Chondrocyte (in vitro differentiated cells): ENCODE results near the gene TIGD6. TPM values are rescaled to one million over a fixed set of nuclear protein-coding genes. Genes with fewer than 3 reads are reported as not detected.

Experiments used
- DNase-seq: peaks from one replicate; pipeline ENCODE4 v3.0.0; 2021; ENCODE audit warnings: mixed read lengths, low spot score
- H3K27ac Mint-ChIP-seq: one replicate; pipeline ENCODE4 v1.8.0; 2021; ENCODE audit warnings: mild to moderate bottlenecking, moderate library complexity, mixed read lengths; ENCODE audit not compliant: unreplicated experiment
- H3K27me3 Mint-ChIP-seq: 2 replicates; pipeline ENCODE4 v1.8.0; 2021; ENCODE audit warnings: low read depth, mixed read lengths
- H3K36me3 Mint-ChIP-seq: 2 replicates; pipeline ENCODE4 v1.8.0; 2021; ENCODE audit warnings: low read depth, mixed read lengths
- H3K4me1 Mint-ChIP-seq: 2 replicates; pipeline ENCODE4 v1.8.0; 2021; ENCODE audit warnings: low read depth, mild to moderate bottlenecking, mixed read lengths
- H3K4me3 Mint-ChIP-seq: one replicate; pipeline ENCODE4 v1.8.0; 2021; ENCODE audit warnings: mild to moderate bottlenecking, moderate library complexity, mixed read lengths; ENCODE audit not compliant: unreplicated experiment
- H3K9me3 Mint-ChIP-seq: 2 replicates; pipeline ENCODE4 v1.8.0; 2021; ENCODE audit warnings: low read depth, mixed read lengths
- CTCF ChIP-seq: fragments of 200-600 bp; sonication (generic); IDR thresholded peaks from 2 replicates; pipeline ENCODE4 v1.5.0; 2021; ENCODE audit warnings: antibody characterized with exemption, mild to moderate bottlenecking, moderate library complexity
- total RNA-seq: library from RNA; stranded (reverse); gene quantifications from 3 replicates; pipeline ENCODE4 v1.2.1, GENCODE V29; 2021

The TIGD6 gene
- total RNA-seq, 1 donor from 2014 or later = 5.3 TPM

- Mint-ChIP-seq H3K27ac (peak overlapping the region; percentile 87), H3K9me3 (no peaks in the 10 kb centered on the region), H3K4me1 (peaks cover 38% of the 10 kb centered on the region), H3K36me3 (peaks cover 36% of the 10 kb centered on the region), H3K4me3 (no peak overlapping the region), H3K27me3 (no peaks in the 10 kb centered on the region)
- TF ChIP-seq CTCF = no peak
- no peak for DNase-seq
Measured at GRCh38 chr5:150043657-150044328, 43.3 kb upstream of the TIGD6 start.

GRCh38 chr5:150042459-150042858, 42.0 kb upstream of the TIGD6 start:
- peaks cover 41% of the 10 kb centered on the region for H3K36me3 Mint-ChIP-seq
- H3K4me1 Mint-ChIP-seq = peaks cover 49% of the 10 kb centered on the region
- no peaks in the 10 kb centered on the region for H3K27me3 Mint-ChIP-seq
- no peak for TF ChIP-seq CTCF
- DNase-seq = no peak
- peak overlapping the region; percentile 65 for H3K27ac Mint-ChIP-seq
- no peaks in the 10 kb centered on the region for H3K9me3 Mint-ChIP-seq
- H3K4me3 Mint-ChIP-seq = no peak overlapping the region

GRCh38 chr5:150038547-150038946, 38.1 kb upstream of the TIGD6 start:
- Mint-ChIP-seq H3K27ac (no peak overlapping the region), H3K4me1 (peaks cover 65% of the 10 kb centered on the region), H3K4me3 (no peak overlapping the region), H3K36me3 (peaks cover 54% of the 10 kb centered on the region), H3K27me3 (no peaks in the 10 kb centered on the region), H3K9me3 (no peaks in the 10 kb centered on the region)
- no peak for TF ChIP-seq CTCF
- DNase-seq = no peak

GRCh38 chr5:150036513-150036912, 36.1 kb upstream of the TIGD6 start:
- Mint-ChIP-seq H3K27me3 (no peaks in the 10 kb centered on the region), H3K36me3 (peaks cover 50% of the 10 kb centered on the region), H3K27ac (peak overlapping the region; percentile 93), H3K9me3 (no peaks in the 10 kb centered on the region), H3K4me1 (peaks cover 50% of the 10 kb centered on the region), H3K4me3 (no peak overlapping the region)
- TF ChIP-seq CTCF = no peak
- DNase-seq = no peak

- no peaks in the 10 kb centered on the region for H3K27me3 Mint-ChIP-seq
- no peak overlapping the region for H3K4me3 Mint-ChIP-seq
- no peaks in the 10 kb centered on the region for H3K9me3 Mint-ChIP-seq
- no peak for TF ChIP-seq CTCF
- peak overlapping the region; percentile 57 for H3K27ac Mint-ChIP-seq
- H3K36me3 Mint-ChIP-seq = peaks cover 44% of the 10 kb centered on the region
- peaks cover 50% of the 10 kb centered on the region for H3K4me1 Mint-ChIP-seq
- no peak for DNase-seq
Measured at GRCh38 chr5:150035139-150035895, 34.9 kb upstream of the TIGD6 start.
